ENCODE results near the gene ANAPC16.
"Not testable (repeated sequence)": the region's sequence is repeated elsewhere in the genome, so short reads cannot be mapped to it uniquely, and the experiment has no call there.

Gene ANAPC16

DNA sequence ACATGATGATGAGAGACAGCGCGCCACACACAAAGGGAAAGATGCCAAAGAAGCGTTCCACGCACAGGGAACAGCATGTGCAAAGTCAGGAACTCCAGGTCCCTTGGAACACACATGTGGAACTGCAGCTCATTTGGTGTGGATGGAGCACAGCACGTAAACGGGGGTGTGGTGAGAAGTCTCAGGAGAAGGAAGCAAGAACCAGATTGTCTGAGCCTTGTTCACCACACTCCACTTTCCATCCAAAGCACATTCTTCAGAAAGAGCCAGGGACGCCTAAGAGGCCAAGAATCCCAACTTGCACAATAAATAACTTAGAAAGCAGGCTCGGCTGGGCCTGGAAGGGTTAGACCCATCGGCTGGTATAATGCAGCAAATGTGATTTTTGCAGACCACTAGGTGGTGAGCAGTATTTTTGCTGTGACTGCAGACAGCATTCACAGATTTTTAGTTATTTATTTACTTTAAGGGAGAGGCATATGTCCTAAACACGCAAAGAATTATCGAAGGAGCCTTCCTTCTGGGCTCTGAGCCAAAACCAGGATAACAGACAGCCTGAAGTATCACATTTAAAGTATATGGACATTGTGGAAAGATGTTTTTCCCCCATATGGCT is 28.1 kb downstream of the ANAPC16 start:
- DNase-seq (ENCODE audit: low spot score), result peak; percentile 79

DNA sequence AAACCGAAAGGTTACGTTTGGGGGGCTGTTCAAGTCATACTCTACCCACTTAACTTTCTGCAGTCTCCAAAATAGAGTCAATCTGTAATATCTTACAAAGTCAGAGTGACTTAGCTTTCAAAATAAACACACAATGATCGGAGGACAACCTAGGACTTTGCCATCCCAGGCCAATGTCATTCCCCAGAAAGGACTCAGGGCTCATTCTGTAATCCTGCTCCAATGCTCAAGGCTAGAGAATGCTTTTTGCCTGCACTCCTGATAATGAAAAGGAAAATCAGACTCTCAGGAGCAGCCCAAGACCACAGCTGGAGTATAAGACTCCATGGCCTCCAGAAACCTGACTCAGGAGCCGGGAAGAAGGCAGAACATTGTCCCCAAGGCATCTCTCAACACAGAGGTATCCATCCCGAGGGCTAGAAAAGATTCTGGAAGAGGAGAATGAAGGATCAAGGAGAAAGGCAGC is 28.8 kb downstream of the ANAPC16 start:
- no peak for DNase-seq (ENCODE audit: low spot score)

DNA sequence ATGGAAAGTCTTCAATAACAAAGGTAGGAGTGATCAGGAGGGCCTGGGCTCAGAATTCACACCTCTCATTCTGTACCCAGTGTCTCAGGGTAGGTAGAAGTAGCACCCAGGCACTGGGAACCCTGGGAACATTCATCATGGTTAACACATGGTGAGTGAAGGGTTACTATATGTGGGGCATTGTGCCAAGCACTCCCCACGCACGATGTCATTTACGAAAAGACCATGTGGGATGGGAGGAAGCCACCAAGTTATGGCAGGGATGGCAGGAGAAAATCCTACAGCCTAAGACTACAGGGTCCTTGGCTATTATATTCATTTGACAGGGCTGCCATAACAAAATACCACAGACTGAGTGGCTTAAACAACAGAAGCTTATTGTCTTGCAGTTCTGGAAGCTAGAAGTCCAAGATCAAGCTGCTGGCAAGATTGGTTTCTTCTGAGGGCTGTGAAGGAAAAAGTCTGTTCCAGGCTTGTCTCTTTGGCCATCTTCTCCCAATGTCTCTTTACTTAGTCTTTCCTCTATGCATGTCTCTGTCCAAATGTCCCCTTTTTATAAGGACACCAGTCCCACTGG is 30.2 kb downstream of the ANAPC16 start:
- no peak for DNase-seq (ENCODE audit: low spot score)

DNA sequence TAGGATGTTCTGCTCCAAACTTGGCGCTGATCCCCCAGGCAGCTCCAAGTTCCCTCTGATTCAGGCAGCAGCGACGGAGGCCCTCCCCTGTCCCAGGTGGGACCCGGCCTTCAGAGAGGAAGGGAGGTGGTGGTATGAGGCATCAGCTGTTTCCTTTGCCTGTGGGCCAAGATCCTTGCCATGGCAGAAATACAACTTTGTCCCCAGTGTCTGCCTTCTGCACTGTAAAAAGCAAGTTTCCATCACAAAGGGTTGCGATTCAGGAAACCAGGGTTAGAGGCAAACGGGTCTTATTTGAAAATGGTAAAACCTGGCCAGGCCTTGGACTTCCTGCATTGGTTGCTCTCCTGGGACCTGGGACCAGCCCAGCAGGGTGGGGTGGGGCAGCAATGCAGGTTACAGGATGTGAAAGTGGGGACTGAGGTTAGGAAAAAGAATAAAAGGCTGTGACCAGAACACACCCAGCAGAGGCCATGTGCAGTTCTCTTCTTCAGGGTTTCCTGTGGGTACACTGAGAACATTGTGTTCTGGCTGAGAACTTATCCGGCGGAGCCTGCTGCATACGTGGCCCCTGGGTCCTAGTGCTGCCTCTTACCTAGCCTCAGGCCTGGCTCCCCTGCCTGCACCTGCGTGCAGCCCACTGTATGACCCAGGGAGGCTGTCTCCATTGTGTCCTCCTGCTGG is 32.8 kb downstream of the ANAPC16 start:
- DNase-seq (ENCODE audit: low spot score), result no peak

DNA sequence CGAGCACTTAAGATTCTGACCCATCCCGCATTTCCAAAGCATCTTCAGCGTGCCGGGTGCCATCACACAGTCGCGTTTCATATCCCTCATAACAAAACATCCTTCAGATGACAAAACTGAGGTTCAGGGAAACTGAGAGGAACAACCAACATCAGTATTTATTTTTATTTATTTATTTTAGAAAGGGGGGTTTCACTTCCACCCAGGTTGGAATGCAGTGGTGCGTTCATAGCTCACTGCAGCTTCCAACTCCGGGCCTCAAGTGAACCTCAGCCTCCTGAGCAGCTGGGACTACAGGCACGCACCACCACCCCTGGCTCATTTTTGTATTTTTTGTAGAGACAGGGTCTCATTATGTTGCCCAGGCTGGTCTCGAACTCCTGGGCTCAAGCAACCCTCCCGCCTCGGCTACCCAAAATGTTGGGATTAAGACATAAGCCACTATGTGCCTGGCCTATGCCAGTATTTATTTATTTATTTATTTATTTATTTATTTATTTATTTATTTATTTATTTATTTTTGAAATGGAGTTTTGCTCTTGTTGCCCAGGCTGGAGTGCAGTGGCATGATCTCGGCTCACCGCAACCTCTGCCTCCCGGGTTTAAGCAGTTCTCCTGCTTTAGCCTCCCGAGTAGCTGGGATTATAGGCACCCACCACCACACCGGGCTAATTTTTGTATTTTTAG is 33.5 kb downstream of the ANAPC16 start:
- not testable (repeated sequence) for DNase-seq (ENCODE audit: low spot score)

DNA sequence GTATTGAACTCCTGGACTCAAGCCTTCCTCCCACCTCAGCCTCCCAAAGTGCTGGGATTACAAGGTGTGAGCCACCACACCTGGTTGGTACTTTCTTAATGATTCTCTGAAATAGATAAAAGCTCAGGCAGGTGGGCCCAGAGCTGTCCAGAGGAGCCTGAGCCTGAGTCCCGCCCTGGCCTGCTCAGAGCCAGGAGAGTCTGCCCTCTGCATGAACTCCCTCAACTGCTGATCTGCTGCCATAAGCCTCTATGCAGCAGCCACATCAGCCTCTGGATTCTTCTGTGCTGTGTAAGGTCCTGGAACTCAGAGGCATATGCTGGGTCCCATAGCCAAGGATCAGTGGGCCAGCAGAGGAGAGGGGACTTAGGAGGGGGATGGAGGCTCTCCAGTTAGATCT is 34.9 kb downstream of the ANAPC16 start:
- peak; percentile 76 for DNase-seq (ENCODE audit: low spot score)

DNA sequence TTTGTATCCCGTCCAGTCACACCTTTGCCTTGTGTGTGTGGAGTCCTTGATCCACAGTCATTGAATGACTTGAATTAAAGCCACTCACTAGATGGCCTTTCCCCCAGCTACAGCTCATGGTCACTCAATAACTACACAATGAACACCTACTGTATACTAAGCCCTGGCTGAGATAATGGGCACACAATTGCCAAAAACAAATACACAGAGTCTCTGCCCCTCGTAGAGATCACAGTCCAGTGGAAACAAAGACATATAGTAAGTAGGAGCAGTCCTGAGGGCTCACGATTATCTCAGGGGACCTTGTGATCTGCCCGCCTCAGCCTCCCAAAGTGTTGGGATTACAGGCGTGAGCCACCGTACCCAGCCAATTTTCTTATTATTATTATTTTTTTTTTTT is 35.8 kb downstream of the ANAPC16 start:
- DNase-seq (ENCODE audit: low spot score), result no peak

DNA sequence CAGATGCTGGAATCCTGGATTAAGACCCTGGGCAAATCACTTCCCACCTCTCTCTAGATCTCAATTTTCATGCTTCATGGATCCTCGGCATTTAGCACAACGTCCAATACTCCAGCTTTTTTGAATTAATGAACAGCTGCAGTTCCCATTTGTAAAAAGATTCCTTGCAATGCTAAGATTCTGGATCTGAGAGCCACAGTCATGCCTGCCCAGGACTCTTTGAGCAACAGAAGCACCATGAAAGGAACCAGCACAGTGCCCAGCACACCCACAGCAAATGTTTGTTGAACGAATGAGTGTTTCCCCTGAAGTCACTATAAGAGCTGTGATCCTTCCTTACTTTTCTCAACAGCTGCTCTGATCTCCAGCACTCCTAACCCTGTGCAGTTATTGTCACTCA is 37.2 kb downstream of the ANAPC16 start:
- no peak for DNase-seq (ENCODE audit: low spot score)

DNA sequence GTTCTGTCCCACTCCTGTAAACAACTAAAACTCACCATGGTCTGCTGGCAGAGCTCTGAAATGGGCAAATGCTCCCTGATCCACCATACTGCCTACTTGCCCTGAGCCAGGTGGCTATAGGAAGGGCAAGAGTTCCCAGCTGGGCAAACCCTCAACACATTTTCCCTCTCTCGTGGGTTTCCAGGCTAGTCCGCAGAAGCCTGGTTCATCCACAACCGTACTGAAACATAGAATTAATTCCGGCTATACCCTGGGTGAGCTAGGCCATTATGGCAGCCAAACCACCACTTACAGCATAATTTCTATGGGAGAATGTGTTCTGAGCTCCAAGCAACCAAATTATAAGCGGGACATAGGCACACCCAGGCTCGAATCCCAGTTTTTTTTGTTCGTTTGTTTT is 37.8 kb downstream of the ANAPC16 start:
- DNase-seq (ENCODE audit: low spot score), result no peak

DNA sequence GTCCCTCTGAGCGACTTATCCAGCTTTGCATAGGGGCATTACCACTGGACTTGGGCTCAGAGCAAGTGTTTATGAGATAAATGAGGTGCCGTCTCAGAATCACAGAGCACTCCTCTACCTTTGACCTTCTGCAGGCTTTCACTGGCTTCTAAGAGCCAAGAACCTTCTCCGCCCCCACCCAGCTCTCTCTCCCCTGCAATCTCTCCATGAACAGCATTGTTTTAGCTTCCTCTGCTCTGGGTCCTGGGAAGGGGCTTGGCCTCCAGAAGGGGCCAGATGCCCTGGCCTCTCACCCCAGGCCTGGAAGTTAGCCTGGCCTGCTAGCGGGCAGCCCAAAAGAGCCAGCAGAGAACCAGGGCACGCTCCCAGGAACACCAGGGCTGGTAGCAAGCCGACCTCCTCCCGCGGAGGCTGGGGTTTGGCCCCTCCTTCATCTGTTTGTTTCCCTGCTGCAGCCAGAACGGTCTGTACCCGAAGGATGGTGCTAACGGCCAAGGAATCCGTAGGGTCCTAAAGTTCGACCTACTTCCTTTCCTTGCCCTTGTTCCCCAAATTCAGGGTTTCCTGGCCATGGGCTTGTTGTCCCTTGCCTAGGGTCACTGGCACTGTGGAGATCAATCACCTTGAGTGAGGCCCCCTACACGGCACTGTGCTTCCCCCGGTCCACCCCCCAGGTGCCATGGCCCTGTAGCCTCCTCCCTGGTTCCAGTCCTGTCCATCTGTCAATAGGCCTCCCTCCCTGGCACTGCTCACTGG is 39.2 kb downstream of the ANAPC16 start:
- DNase-seq (ENCODE audit: low spot score), result peak; percentile 84

DNA sequence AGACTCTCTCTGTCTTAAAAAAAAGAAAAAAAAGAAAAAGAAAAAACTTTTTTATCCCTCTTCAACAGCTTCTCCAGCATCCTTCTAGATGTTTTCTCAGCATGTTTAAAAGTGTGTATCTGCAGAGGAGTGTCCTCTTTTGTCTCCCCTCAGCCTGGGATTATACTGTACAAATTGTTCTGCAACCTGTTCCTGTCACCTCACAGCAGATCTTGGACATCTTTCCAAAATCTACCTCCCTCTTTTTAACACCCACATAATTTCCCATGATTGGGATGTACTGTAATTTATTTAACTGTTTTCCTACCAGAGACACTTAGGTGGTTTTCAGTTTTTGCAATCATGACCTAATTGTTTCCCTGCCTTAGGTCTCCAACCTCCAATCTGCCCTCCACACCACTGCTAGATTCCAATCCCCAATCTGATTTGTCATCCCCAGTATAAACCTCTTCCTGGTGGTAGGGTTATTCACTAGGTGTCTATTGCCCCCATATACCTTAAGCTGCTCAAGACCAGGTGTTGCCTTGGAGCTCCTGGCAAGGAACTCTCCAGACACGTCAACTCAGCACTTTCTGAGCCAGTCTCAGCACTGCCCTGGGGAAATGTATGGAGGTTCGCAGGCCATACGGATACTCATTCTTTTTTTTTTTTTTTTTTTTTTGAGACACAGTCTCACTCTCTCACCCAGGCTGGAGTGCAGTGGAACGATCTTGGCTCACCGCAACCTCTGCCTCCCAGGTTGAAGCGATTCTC is 40.3 kb downstream of the ANAPC16 start:
- DNase-seq (ENCODE audit: low spot score), result no peak

DNA sequence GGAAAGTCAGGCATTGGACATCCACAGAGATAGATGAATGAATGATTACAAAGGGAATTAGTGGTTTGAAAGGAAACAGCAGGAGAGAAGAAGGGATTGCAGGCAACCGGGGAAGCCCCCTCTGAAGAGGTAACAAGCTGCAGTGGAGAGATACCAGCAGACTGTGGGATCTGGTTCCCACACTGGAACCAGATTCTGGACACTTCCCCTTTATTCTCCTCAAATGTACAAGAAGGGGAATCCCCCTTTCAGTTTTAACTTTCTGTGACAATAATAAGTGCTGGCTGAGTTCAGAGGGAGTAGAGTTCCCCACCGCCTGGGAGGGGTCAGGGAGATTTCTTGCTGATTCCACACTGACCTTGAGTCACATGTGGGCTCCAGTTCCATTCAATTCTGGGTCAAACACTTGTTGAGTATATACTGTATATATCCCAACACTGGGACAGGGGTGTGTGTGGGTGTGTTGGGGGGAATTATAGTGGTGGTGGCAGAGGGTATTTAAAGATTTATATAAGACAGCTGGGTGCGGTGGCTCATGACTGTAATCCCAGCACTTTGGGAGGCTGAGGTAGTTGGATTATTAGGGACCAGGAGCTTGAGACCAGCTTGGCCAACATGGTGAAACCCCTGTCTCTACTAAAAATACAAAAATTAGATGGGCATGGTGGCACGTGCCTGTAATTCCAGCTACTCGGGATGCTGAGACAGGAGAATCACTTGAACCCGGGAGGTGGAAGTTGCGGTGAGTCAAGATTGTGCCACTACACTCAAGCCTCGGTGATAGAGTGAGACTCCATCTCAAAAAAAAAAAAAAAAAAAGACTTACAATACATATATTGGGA is 41.5 kb downstream of the ANAPC16 start:
- no peak for DNase-seq (ENCODE audit: low spot score)

DNA sequence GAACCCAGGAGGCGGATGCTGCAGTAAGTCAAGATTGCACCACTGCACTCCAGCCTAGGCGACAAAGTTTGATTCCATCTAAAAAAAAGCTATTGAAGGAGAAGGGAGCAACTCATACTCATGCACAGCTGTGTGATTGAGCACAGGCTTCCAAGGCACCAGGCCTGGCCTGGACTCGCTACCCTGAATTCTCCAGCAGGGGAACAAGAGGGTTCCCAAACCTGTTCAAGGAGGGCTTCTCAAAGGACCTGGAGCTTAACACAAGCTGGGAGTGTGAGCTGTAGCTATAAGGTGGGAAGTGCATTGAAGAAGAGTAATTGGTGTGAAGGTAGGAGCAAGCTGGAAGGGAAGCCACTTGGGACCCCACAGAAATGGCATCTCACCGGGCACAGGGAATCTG is 42.8 kb downstream of the ANAPC16 start:
- no peak for DNase-seq (ENCODE audit: low spot score)

DNA sequence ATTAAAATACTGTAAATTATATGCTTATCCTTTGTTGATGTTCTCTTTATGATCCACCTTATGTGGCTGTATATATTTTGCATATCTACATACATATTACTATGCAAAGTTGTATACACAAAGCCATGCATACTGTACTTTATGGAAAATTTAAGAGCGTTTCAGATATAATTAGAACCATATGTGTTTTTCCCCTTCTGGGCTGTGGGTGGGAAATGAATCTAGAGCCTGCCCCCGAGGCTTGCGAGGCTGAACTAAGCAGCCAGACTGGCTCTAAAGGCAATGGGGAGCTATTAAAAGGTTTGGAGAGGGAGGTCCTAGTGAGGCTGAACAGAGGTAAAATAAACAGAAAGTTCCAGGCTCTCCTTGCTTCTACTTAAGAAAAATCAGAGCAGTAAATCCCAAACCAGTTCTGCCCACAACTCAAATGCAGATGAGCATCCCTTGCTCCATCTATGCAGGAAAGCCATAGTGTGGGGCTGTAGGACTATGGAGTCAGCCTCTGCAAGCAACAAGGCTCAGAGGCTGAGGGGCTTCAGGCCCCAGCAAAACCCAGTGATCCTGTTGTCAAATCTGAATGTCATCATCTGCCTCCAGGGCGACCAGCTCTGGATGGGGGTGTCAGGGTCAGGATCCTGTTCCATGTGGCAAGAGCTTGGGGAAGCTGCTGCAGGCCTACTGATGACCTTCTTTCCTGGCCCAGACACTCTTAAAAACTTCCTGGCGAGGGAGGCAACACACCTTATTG is 43.9 kb downstream of the ANAPC16 start:
- DNase-seq (ENCODE audit: low spot score), result no peak

DNA sequence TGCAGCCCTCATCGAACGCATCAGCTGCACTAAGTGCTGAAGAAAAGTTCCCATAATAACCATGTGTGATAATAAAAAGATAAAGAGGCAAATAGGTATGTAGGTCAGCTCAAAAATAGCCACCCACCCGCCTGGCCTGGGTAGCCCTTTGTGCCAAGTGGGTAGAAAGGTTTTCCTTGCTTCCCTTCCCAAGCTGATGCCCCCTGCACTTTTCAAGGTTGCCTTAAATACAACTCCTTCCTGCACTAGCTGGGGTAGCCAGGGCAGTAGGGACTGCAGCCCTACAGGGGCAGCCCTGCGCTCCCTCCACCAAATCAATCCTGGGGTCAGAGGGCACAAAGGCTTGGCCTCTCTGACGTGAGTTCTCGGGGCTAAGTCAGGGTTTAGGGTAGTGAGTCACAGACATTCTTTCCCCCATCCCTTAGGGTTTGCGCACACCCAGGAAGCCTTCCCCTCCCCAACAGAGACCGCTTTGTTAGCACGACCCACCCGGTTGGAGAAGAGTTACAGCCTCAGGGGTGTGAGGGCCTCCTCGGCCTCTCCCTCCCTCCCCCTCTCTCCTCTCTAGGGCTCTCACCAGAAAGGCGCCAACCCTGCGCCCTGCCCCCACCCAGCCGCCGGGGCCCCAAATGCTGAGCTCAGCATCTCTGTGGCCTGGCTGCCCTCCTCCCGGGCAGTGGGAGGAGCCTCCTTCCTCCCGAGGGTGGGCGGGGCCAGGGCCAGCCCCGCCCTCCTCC is 44.6 kb downstream of the ANAPC16 start:
- peak; percentile 87 for DNase-seq (ENCODE audit: low spot score)

DNA sequence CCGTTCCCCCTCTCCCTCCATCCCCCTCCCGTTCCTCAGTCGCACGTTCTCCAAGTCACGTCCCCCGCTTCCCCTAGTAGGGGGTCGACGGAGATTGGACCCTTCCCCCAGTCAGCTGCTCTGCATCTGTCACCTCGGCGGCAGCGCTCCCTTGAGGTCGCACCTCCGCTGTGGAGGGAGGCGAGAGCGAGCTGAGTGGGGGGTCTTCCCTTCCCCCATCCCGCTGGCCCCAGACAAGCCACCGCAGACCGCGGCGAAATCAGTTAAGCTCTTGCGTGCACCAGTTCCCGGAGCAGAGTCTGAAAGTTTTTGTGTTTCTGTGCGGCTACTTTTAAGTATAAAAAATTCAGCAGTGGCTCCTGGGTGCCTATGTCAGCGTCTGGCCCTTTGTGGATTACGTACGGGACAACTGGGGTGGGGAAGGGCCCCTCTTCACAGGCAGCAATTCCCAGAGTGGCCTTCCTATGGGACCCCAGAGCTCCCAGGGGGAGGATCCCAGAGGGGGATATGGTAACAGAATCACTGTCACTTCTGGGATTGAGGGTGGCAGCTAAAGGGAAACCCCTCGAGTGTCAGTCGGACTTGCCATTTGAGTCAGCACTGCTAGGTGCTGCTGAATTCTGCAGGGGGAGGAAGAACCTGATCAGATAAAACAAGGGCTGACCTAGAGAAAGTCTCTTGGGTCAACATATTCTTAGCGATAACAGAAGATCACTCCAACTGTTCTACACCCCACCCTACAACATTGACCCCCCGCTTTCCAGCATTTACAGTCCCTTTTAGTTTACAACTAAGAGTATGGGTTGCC is 45.4 kb downstream of the ANAPC16 start:
- DNase-seq (ENCODE audit: low spot score), result no peak

DNA sequence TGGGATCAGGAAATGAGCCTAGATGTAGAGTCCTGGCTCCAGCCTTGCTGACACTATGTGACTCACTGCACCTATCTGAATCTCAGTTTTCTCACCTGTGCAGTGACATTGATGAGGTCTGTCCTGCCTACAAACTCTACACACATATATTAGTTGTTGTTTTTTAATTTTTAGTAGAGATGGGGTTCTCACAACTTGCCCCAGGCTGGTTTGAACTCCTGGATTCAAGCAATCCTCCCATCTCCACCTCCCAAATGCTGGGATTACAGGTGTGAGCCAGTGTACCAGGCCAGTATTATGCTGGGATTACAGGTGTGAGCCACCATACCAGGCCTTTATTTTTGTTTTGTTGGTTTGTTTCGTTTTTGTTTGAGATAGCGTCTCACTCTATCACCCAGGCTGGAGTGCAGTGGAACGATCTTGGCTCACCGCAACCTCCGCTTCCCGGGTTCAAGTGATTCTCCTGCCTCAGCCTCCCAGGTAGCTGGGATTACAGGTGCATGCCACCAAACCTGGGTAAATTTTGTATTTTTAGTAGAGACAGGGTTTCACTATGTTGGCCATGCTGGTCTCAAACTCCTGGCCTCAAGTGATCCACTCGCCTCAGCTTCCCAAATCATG is 46.1 kb downstream of the ANAPC16 start:
- DNase-seq (ENCODE audit: low spot score), result no peak

All from AG08396 (cell line).